K562 (cell line): ENCODE results near the gene COL21A1. TPM values are rescaled to one million over a fixed set of nuclear protein-coding genes. Genes with fewer than 3 reads are reported as not detected.

Experiments used
- ATAC-seq: fragments of 200-7000 bp; cut with Tn5 transposase; 3 replicates; pipeline ENCODE4 v1.9.1; 2020; ENCODE audit warnings: moderate library complexity
- BruUV-seq: library from RNA; stranded (reverse); fragments of 400-500 nt; replicated peaks from 2 replicates; lab custom pipeline; 2021; lab: Mats Ljungman, UMichigan
- CTCF ChIA-PET: fragments of 300-600 bp; formaldehyde crosslinking; extraction: SDS; loops from one replicate; lab custom pipeline; 2021; ENCODE audit warnings: low intra/inter-chr PET ratio; lab: Yijun Ruan, JAX
- POLR2A ChIA-PET: fragments of 300-600, 350-650 bp; sonication (Branson Sonifier 250); formaldehyde crosslinking; extraction: SDS; loops from one replicate; lab custom pipeline; 2021; ENCODE audit warnings: antibody characterized with exemption, inconsistent platforms; lab: Yijun Ruan, JAX
- DNase-seq, 4 experiments: peaks; one replicate each; pipeline versions ENCODE4 v3.0.0 to v3.0.0-alpha.2; 2011 to 2018; ENCODE audit warnings: low spot score in 3 of 4, mixed read lengths in 3 of 4; ENCODE audit errors: extremely low read depth in 1 of 4
- FAIRE-seq: peaks from 2 replicates; lab custom pipeline; 2011; peaks lifted over from hg19 to GRCh38; lab: Jason Lieb, UNC
- H2AFZ ChIP-seq: 2 replicates; pipeline ENCODE4 v1.6.0; 2011; ENCODE audit warnings: low read depth, low read length, control low read depth, inconsistent platforms
- H3K27ac ChIP-seq: fragments of 200-600 bp; 3 replicates; pipeline ENCODE4 v1.8.0; 2011; ENCODE audit warnings: low read depth, mild to moderate bottlenecking, control low read depth, inconsistent platforms, low read length, moderate library complexity, mixed read lengths; ENCODE audit errors: extremely low read depth
- H3K27me3 ChIP-seq, 2 experiments: fragments of 300-600 bp in 1 of 2; 2 replicates in 1 of 2; 3 replicates in 1 of 2; pipeline versions ENCODE4 v1.6.0 to v1.8.0; 2011; ENCODE audit warnings: inconsistent platforms in 2 of 2, low read length in 2 of 2, mild to moderate bottlenecking in 1 of 2, mixed read lengths in 1 of 2, moderate library complexity in 1 of 2; ENCODE audit not compliant: control insufficient read depth in 2 of 2, insufficient read depth in 2 of 2
- H3K36me3 ChIP-seq: fragments of 300-600 bp; 3 replicates; pipeline ENCODE4 v1.8.0; 2011; ENCODE audit warnings: mild to moderate bottlenecking, low read length, inconsistent platforms; ENCODE audit not compliant: control insufficient read depth, insufficient read depth
- H3K4me1 ChIP-seq, 2 experiments: fragments of 200-600 bp in 1 of 2; replicated peaks in 1 of 2; 2 replicates in 1 of 2; 3 replicates in 1 of 2; pipeline versions ENCODE4 v1.5.1 to v1.8.0; 2011; ENCODE audit warnings: inconsistent platforms in 2 of 2, low read length in 2 of 2, mild to moderate bottlenecking in 1 of 2, mixed read lengths in 1 of 2, moderate library complexity in 1 of 2; ENCODE audit not compliant: control insufficient read depth in 2 of 2, insufficient read depth in 2 of 2
- H3K4me2 ChIP-seq: 2 replicates; pipeline ENCODE4 v1.6.1; 2011; ENCODE audit warnings: low read length, control low read depth, inconsistent platforms, mixed read lengths; ENCODE audit not compliant: insufficient read depth
- H3K4me3 ChIP-seq: fragments of 200-600 bp; sonication (generic), shearing (Covaris generic); 2 replicates; pipeline ENCODE4 v1.5.1; 2016; ENCODE audit warnings: control low read depth, inconsistent platforms
- H3K79me2 ChIP-seq: fragments of 200-600 bp; 3 replicates; pipeline ENCODE4 v1.8.0; 2011; ENCODE audit warnings: low read length, inconsistent platforms; ENCODE audit not compliant: control insufficient read depth, insufficient read depth
- H3K9ac ChIP-seq, 2 experiments: 2 replicates each; pipeline versions ENCODE4 v1.6.0 to v1.6.1; 2011; ENCODE audit warnings: low read depth in 2 of 2, low read length in 2 of 2, control low read depth in 1 of 2, inconsistent platforms in 1 of 2, mild to moderate bottlenecking in 1 of 2, mixed read lengths in 1 of 2; ENCODE audit not compliant: insufficient read depth in 1 of 2
- H3K9me1 ChIP-seq: one replicate; pipeline ENCODE4 v1.6.0; 2011; ENCODE audit warnings: inconsistent platforms, mild to moderate bottlenecking, low read length, moderate library complexity; ENCODE audit not compliant: control insufficient read depth, insufficient read depth
- H3K9me3 ChIP-seq: replicated peaks from 2 replicates; pipeline ENCODE4 v1.5.1; 2011; ENCODE audit warnings: low read depth, low read length, inconsistent platforms; ENCODE audit not compliant: control insufficient read depth, insufficient read depth
- H4K20me1 ChIP-seq: replicated peaks from 2 replicates; pipeline ENCODE4 v1.6.1; 2011; ENCODE audit warnings: low read length, inconsistent platforms, mixed read lengths; ENCODE audit not compliant: control insufficient read depth, insufficient read depth
- CTBP1 ChIP-seq: fragments of 450-650 bp; IDR thresholded peaks from 2 replicates; pipeline ENCODE4 v1.6.1; 2016; ENCODE audit warnings: borderline replicate concordance
- POU5F1 ChIP-seq: fragments of 150-350 bp; IDR thresholded peaks from 2 replicates; pipeline ENCODE4 v1.6.1; 2014; ENCODE audit warnings: borderline replicate concordance, low read length, low read depth, mild to moderate bottlenecking; ENCODE audit not compliant: partially characterized antibody
- RBM22 ChIP-seq: fragments of 200-400 bp; formaldehyde crosslinking; IDR thresholded peaks from 2 replicates; pipeline ENCODE4 v1.6.1; 2018; ENCODE audit warnings: low read length, low read depth; ENCODE audit not compliant: poor library complexity, severe bottlenecking
- SRSF9 ChIP-seq: fragments of 200-400 bp; formaldehyde crosslinking; IDR thresholded peaks from 2 replicates; pipeline ENCODE4 v1.6.1; 2017; ENCODE audit warnings: low read depth, low read length, borderline replicate concordance
- WGBS: fragments of 100-300 bp; shearing (Covaris generic); methylation state at CpG from one replicate; pipeline ENCODE4 v1.1.6; 2016; ENCODE audit warnings: low coverage, mixed read lengths; ENCODE audit not compliant: insufficient coverage; ENCODE audit errors: missing lambda C conversion rate; 5-methylcytosine and 5-hydroxymethylcytosine counted together
- in situ Hi-C: fragments of 300-500 bp; cut with MboI; formaldehyde crosslinking; loops from 4 replicates; pipeline ENCODE4 v1.15.0; 2018; ENCODE audit warnings: inconsistent platforms, mixed read lengths
- intact Hi-C: fragments of 100-400 bp; cut with micrococcal nuclease; formaldehyde crosslinking; loops from 2 replicates; pipeline ENCODE4 v1.14.2; 2022
- polyA plus RNA-seq, 8 experiments: library from polyadenylated mRNA; depleted of rRNA in 4 of 8; stranded (reverse) in 5 of 8; unstranded in 3 of 8; fragments of >200 nt; fragmentation: Nextera tagmentation in 2 of 8; fragmentation: Illumina TruSeq in 1 of 8; extraction: Ambion mirVana in 2 of 8; extraction: Trizol in 1 of 8; gene quantifications; 2 replicates each; pipeline versions ENCODE4 v1.2.1 to v1.2.3, GENCODE V29; 2011 to 2014; ENCODE audit warnings: inconsistent platforms in 1 of 8, missing spikeins in 1 of 8
- total RNA-seq, 7 experiments: library from RNA; depleted of rRNA in 6 of 7; stranded (reverse); fragments of >200 nt in 6 of 7; fragmentation: Illumina TruSeq in 2 of 7; extraction: Trizol in 2 of 7; gene quantifications; 2 replicates each; pipeline versions ENCODE4 v1.2.1 to v1.2.3, GENCODE V29; 2011 to 2021; ENCODE audit warnings: low replicate concordance in 1 of 7
- TF ChIP-seq, protein P1 (sequence below): fragments of 200-800 bp; sonication (Bioruptor generic); IDR thresholded peaks from 2 replicates; pipeline ENCODE4 v1.6.1; 2017; ENCODE audit warnings: missing genetic modification characterization, missing compliant biosample characterization
- TF ChIP-seq, protein P2 (sequence below): IDR thresholded peaks from 2 replicates; pipeline ENCODE4 v1.6.1; 2016; ENCODE audit warnings: missing genetic modification characterization, missing compliant biosample characterization
- TF ChIP-seq, protein P3 (sequence below): fragments of 200-600 bp; sonication (generic); IDR thresholded peaks from one replicate; pipeline ENCODE4 v1.6.1; 2012; ENCODE audit warnings: mild to moderate bottlenecking, low read depth, low read length, inconsistent platforms

The COL21A1 gene
- total and polyA plus RNA-seq, 9 of the 15 experiments (the other 6 are each of a cell fraction or from before 2014, with no cell fraction given): 0.03 to 0.76 (median 0.25) TPM

DNA sequence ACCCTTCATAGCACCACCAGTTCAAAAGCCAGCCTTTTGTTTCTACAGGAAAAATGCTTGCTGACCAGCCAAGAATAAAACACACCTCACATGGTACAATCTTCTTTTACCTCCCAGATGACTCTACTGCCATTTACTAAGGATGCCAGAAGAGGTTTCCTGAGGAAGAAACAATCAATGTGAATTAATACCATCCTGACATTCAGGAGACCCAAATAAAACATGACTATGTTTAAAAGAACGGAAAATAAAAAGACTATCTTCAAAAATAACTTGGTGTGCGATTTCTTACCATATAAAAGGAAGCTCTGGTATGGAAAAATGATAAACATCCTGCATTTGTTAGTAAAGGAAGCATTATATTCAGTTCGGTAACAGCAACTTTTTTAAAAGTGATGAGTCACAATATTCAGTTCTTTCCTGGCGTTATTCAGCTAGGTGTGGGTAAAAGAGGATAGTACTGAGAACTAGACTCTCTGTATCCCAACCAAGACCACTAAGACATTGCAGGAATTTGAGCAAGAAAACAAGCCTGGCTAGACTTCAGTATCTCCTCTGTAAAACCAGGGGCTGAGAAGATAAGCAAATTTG lies 16.3 kb downstream of the COL21A1 start:
- CTCF ChIA-PET: no interaction called here
- H3K4me2 ChIP-seq: no peak overlapping the region
- no peaks in the 10 kb centered on the region for H3K4me1 ChIP-seq
- in situ Hi-C loops: no loop called here
- TF ChIP-seq, protein P1, sequence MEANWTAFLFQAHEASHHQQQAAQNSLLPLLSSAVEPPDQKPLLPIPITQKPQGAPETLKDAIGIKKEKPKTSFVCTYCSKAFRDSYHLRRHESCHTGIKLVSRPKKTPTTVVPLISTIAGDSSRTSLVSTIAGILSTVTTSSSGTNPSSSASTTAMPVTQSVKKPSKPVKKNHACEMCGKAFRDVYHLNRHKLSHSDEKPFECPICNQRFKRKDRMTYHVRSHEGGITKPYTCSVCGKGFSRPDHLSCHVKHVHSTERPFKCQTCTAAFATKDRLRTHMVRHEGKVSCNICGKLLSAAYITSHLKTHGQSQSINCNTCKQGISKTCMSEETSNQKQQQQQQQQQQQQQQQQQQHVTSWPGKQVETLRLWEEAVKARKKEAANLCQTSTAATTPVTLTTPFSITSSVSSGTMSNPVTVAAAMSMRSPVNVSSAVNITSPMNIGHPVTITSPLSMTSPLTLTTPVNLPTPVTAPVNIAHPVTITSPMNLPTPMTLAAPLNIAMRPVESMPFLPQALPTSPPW: no peak
- TF ChIP-seq SRSF9 (no peak), RBM22 (no peak), CTBP1 (no peak), POU5F1 (no peak)
- TF ChIP-seq, protein P2, sequence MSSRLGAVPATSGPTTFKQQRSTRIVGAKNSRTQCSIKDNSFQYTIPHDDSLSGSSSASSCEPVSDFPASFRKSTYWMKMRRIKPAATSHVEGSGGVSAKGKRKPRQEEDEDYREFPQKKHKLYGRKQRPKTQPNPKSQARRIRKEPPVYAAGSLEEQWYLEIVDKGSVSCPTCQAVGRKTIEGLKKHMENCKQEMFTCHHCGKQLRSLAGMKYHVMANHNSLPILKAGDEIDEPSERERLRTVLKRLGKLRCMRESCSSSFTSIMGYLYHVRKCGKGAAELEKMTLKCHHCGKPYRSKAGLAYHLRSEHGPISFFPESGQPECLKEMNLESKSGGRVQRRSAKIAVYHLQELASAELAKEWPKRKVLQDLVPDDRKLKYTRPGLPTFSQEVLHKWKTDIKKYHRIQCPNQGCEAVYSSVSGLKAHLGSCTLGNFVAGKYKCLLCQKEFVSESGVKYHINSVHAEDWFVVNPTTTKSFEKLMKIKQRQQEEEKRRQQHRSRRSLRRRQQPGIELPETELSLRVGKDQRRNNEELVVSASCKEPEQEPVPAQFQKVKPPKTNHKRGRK (tag): no peak
- TF ChIP-seq, protein P3, sequence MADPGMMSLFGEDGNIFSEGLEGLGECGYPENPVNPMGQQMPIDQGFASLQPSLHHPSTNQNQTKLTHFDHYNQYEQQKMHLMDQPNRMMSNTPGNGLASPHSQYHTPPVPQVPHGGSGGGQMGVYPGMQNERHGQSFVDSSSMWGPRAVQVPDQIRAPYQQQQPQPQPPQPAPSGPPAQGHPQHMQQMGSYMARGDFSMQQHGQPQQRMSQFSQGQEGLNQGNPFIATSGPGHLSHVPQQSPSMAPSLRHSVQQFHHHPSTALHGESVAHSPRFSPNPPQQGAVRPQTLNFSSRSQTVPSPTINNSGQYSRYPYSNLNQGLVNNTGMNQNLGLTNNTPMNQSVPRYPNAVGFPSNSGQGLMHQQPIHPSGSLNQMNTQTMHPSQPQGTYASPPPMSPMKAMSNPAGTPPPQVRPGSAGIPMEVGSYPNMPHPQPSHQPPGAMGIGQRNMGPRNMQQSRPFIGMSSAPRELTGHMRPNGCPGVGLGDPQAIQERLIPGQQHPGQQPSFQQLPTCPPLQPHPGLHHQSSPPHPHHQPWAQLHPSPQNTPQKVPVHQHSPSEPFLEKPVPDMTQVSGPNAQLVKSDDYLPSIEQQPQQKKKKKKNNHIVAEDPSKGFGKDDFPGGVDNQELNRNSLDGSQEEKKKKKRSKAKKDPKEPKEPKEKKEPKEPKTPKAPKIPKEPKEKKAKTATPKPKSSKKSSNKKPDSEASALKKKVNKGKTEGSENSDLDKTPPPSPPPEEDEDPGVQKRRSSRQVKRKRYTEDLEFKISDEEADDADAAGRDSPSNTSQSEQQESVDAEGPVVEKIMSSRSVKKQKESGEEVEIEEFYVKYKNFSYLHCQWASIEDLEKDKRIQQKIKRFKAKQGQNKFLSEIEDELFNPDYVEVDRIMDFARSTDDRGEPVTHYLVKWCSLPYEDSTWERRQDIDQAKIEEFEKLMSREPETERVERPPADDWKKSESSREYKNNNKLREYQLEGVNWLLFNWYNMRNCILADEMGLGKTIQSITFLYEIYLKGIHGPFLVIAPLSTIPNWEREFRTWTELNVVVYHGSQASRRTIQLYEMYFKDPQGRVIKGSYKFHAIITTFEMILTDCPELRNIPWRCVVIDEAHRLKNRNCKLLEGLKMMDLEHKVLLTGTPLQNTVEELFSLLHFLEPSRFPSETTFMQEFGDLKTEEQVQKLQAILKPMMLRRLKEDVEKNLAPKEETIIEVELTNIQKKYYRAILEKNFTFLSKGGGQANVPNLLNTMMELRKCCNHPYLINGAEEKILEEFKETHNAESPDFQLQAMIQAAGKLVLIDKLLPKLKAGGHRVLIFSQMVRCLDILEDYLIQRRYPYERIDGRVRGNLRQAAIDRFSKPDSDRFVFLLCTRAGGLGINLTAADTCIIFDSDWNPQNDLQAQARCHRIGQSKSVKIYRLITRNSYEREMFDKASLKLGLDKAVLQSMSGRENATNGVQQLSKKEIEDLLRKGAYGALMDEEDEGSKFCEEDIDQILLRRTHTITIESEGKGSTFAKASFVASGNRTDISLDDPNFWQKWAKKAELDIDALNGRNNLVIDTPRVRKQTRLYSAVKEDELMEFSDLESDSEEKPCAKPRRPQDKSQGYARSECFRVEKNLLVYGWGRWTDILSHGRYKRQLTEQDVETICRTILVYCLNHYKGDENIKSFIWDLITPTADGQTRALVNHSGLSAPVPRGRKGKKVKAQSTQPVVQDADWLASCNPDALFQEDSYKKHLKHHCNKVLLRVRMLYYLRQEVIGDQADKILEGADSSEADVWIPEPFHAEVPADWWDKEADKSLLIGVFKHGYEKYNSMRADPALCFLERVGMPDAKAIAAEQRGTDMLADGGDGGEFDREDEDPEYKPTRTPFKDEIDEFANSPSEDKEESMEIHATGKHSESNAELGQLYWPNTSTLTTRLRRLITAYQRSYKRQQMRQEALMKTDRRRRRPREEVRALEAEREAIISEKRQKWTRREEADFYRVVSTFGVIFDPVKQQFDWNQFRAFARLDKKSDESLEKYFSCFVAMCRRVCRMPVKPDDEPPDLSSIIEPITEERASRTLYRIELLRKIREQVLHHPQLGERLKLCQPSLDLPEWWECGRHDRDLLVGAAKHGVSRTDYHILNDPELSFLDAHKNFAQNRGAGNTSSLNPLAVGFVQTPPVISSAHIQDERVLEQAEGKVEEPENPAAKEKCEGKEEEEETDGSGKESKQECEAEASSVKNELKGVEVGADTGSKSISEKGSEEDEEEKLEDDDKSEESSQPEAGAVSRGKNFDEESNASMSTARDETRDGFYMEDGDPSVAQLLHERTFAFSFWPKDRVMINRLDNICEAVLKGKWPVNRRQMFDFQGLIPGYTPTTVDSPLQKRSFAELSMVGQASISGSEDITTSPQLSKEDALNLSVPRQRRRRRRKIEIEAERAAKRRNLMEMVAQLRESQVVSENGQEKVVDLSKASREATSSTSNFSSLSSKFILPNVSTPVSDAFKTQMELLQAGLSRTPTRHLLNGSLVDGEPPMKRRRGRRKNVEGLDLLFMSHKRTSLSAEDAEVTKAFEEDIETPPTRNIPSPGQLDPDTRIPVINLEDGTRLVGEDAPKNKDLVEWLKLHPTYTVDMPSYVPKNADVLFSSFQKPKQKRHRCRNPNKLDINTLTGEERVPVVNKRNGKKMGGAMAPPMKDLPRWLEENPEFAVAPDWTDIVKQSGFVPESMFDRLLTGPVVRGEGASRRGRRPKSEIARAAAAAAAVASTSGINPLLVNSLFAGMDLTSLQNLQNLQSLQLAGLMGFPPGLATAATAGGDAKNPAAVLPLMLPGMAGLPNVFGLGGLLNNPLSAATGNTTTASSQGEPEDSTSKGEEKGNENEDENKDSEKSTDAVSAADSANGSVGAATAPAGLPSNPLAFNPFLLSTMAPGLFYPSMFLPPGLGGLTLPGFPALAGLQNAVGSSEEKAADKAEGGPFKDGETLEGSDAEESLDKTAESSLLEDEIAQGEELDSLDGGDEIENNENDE: no peak
- H3K27ac ChIP-seq: no peak overlapping the region
- H3K4me3 ChIP-seq: no peak overlapping the region
- H4K20me1 ChIP-seq: no peaks in the 10 kb centered on the region
- 3% methylated on average over 4 of the region's 4 CpGs for WGBS
- DNase-seq (no peak), FAIRE-seq (no peak), ATAC-seq (no peak)
- no peaks in the 10 kb centered on the region for H3K79me2 ChIP-seq
- no peaks in the 10 kb centered on the region for H3K27me3 ChIP-seq
- POLR2A ChIA-PET: no interaction called here
- H3K9me3 ChIP-seq: no peaks in the 10 kb centered on the region
- H3K9me1 ChIP-seq: no peaks in the 10 kb centered on the region
- no peak overlapping the region for H3K9ac ChIP-seq
- H3K36me3 ChIP-seq: no peaks in the 10 kb centered on the region
- intact Hi-C loops: no loop called here
- BruUV-seq: no TSS peak
- no peak overlapping the region for H2AFZ ChIP-seq
